Measurements from ENCODE around the gene IL17REL. TPM values are rescaled to one million over a fixed set of nuclear protein-coding genes. Genes with fewer than 3 reads are reported as not detected.

Gene IL17REL
- total RNA-seq, 1 donor from 2014 or later: not detected

- H3K4me1 ChIP-seq: peaks cover 6% of the 10 kb centered on the region
- DNase-seq: peak; percentile 54
- ATAC-seq: no peak
Measured at GRCh38 chr22:50015451-50016307, 3.1 kb upstream of the IL17REL start.

GRCh38 chr22:50014655-50015401, 2.3 kb upstream of the IL17REL start:
- Histone ChIP-seq H3K27ac (no peak overlapping the region), H3K4me1 (peaks cover 6% of the 10 kb centered on the region), H3K27me3 (peaks cover 71% of the 10 kb centered on the region), H3K4me3 (no peak overlapping the region), H3K36me3 (no peaks in the 10 kb centered on the region), H3K9me3 (no peaks in the 10 kb centered on the region)
- no peak for TF ChIP-seq CTCF (IDR thresholded peaks at IDR 0.05)
- ATAC-seq (no peak), DNase-seq (peak; percentile 62)
- intact Hi-C loops (cut with DNase I): no loop called here

More at GRCh38 chr22:50015451-50016307, 3.1 kb upstream of the IL17REL start:
- intact Hi-C loops (cut with DNase I): no loop called here
- TF ChIP-seq CTCF (IDR thresholded peaks at IDR 0.05): no peak
- Histone ChIP-seq H3K36me3 (no peaks in the 10 kb centered on the region), H3K27me3 (peaks cover 63% of the 10 kb centered on the region), H3K27ac (no peak overlapping the region), H3K4me3 (no peak overlapping the region), H3K9me3 (no peaks in the 10 kb centered on the region)

GRCh38 chr22:50014053-50014501, 1.5 kb upstream of the IL17REL start:
- ATAC-seq: no peak
- Histone ChIP-seq H3K4me1 (peaks cover 6% of the 10 kb centered on the region), H3K4me3 (no peak overlapping the region), H3K27me3 (peaks cover 73% of the 10 kb centered on the region), H3K36me3 (no peaks in the 10 kb centered on the region), H3K9me3 (no peaks in the 10 kb centered on the region), H3K27ac (no peak overlapping the region)
- no peak for TF ChIP-seq CTCF (IDR thresholded peaks at IDR 0.05)
- peak; percentile 59 for DNase-seq
- intact Hi-C loops (cut with DNase I): no loop called here

- intact Hi-C loops (cut with DNase I): no loop called here
- H3K9me3 ChIP-seq: no peaks in the 10 kb centered on the region
- peaks cover 63% of the 10 kb centered on the region for H3K27me3 ChIP-seq
- no peak overlapping the region for H3K27ac ChIP-seq
- peak; percentile 50 for ATAC-seq
- H3K4me3 ChIP-seq: no peak overlapping the region
- H3K4me1 ChIP-seq: peaks cover 6% of the 10 kb centered on the region
- peak; percentile 72 for DNase-seq
- TF ChIP-seq CTCF (IDR thresholded peaks at IDR 0.05): no peak
- H3K36me3 ChIP-seq: no peaks in the 10 kb centered on the region
Measured at GRCh38 chr22:50011447-50012210, 936 bp downstream of the IL17REL start.

GRCh38 chr22:50010676-50011446, 1.7 kb downstream of the IL17REL start:
- H3K4me1 ChIP-seq: peaks cover 6% of the 10 kb centered on the region
- intact Hi-C loops (cut with DNase I): no loop called here
- TF ChIP-seq CTCF (IDR thresholded peaks at IDR 0.05): no peak
- H3K9me3 ChIP-seq: no peaks in the 10 kb centered on the region
- no peak overlapping the region for H3K4me3 ChIP-seq
- no peak overlapping the region for H3K27ac ChIP-seq
- DNase-seq (peak; percentile 58), ATAC-seq (no peak)
- no peaks in the 10 kb centered on the region for H3K36me3 ChIP-seq
- peaks cover 55% of the 10 kb centered on the region for H3K27me3 ChIP-seq
